Right lobe of liver (tissue), 6 donors: Measurements from ENCODE around the gene MBOAT1. TPM values are rescaled to one million over a fixed set of nuclear protein-coding genes. Genes with fewer than 3 reads are reported as not detected.

Experiments used
- ATAC-seq, 4 donors: fragments of 200-7000 bp; cut with Tn5 transposase; one replicate each; pipeline ENCODE4 v1.9.1; 2020; ENCODE audit warnings: mild to moderate bottlenecking in 4 of 4, moderate library complexity in 4 of 4
- DNase-seq, 3 donors: peaks; one replicate each; pipeline ENCODE4 v3.0.0-alpha.2; 2020
- H3K27ac ChIP-seq, 3 donors: fragments of 200-600 bp; one replicate each; pipeline ENCODE4 v1.8.0; 2022
- H3K27me3 ChIP-seq, 2 donors: fragments of 200-600 bp; one replicate each; pipeline ENCODE4 v1.8.0; 2022
- H3K36me3 ChIP-seq, 4 donors: fragments of 200-600 bp; sonication (generic) in 1 of 4; one replicate each; pipeline versions ENCODE4 v1.5.1 to v1.8.0; 2017 to 2022; ENCODE audit warnings: control low read depth in 1 of 4
- H3K4me1 ChIP-seq, 4 donors: fragments of 200-600 bp; sonication (generic) in 1 of 4; one replicate each; pipeline versions ENCODE4 v1.5.1 to v1.8.0; 2017 to 2022; ENCODE audit warnings: control low read depth in 1 of 4
- H3K4me3 ChIP-seq, 3 donors: fragments of 200-600 bp; one replicate each; pipeline ENCODE4 v1.8.0; 2022
- H3K9me3 ChIP-seq, 4 donors: fragments of 200-600 bp; sonication (generic) in 1 of 4; one replicate each; pipeline versions ENCODE4 v1.5.1 to v1.8.0; 2017 to 2022; ENCODE audit warnings: control low read depth in 1 of 4
- POLR2A ChIP-seq: fragments of 450-650 bp; IDR thresholded peaks from one replicate; pipeline ENCODE4 v1.6.1; 2017; ENCODE audit warnings: antibody characterized with exemption, mild to moderate bottlenecking
- WGBS: methylation state at CpG from one replicate; pipeline ENCODE4 v1.1.6; 2018; ENCODE audit warnings: low coverage, low lambda C conversion rate; ENCODE audit not compliant: insufficient coverage; ENCODE audit errors: missing lambda C conversion rate; 5-methylcytosine and 5-hydroxymethylcytosine counted together
- intact Hi-C, 2 donors: fragments of 100-400 bp; cut with DNase I; formaldehyde crosslinking; loops; one replicate each; pipeline versions ENCODE4 v1.11.2 to v1.14.1; 2022
- total RNA-seq, 6 experiments: library from RNA; depleted of rRNA in 2 of 6; stranded (reverse); fragments of >200 nt in 2 of 6; fragmentation: NEBNext Ultra II Directional in 3 of 6; extraction: Animal tissue kit (Norgen Biotek cat#: 25700) in 3 of 6; gene quantifications; one replicate each; pipeline versions ENCODE4 v1.1.0 to v1.2.4, GENCODE V29; 2016 to 2023
- TF ChIP-seq, protein P1 (sequence below), 4 donors: fragments of 200-600 bp in 3 of 4; fragments of 450-650 bp in 1 of 4; IDR thresholded peaks; one replicate each; pipeline versions ENCODE4 v1.5.1 to v1.8.0; 2016 to 2022; ENCODE audit warnings: antibody characterized with exemption in 4 of 4, mild to moderate bottlenecking in 2 of 4
- donor health status: DM: no; HTN: yes; CAD: no.
- donor health status: DM: no; HTN: no; CAD: no.
- donor health status: DM: no; HTN: no; CAD: no.
- donor health status: DM: no; HTN: yes; CAD: no.
- donor health status: DM: no; HTN: yes; CAD: no.

The MBOAT1 gene
- total RNA-seq, 6 experiments from 2014 or later, result 3.6 to 10.0 (median 5.9) TPM

DNA sequence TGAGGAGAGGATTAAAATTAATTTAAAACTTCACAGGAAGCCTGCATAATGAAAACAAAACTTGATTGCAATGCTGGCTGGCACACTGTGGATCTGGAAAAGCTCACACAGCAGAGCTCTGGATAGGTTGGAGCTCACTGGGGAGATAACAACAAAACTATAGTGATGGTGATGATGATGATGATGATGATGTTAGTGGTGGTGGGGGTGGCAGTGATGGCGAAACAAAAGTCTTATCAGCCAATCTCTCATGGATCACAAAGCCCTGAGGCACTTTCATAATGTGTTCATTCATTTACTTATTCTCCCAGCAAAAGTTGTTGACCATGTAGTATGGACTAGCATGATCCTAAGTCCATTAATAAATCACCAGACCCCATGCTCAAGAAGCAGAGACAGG lies 152.0 kb downstream of the MBOAT1 start:
- intact Hi-C loops, result no loop called here

DNA sequence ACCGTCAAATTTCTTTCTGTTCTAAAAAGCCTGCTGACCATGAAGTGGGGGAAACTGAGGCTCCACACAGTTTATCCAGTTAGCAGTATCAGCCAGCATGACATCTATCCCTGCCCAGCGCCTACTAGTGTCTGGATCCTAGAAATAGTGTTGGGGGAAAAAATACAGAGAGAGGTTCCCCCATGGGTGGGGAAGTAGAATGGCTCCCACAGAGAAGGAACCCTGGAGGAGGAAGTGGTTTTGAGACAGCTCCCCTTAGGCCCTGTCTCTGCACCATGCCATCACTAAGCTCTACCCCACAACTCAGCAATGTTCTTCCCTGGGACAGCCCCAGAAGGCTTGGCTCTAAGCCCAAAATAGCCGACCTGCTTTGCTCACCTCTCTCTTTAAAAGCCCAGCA lies 153.4 kb downstream of the MBOAT1 start:
- 57% methylated on average over 3 of the region's 3 CpGs for WGBS
- H3K27me3 ChIP-seq, result no peaks in the 10 kb centered on the region
- H3K9me3 ChIP-seq, result no peaks in the 10 kb centered on the region
- no peaks in the 10 kb centered on the region for H3K36me3 ChIP-seq
- no peaks in the 10 kb centered on the region for H3K4me1 ChIP-seq
- no peak overlapping the region for H3K4me3 ChIP-seq
- intact Hi-C loops, result no loop called here
- DNase-seq, result no peak
- TF ChIP-seq, protein P1, sequence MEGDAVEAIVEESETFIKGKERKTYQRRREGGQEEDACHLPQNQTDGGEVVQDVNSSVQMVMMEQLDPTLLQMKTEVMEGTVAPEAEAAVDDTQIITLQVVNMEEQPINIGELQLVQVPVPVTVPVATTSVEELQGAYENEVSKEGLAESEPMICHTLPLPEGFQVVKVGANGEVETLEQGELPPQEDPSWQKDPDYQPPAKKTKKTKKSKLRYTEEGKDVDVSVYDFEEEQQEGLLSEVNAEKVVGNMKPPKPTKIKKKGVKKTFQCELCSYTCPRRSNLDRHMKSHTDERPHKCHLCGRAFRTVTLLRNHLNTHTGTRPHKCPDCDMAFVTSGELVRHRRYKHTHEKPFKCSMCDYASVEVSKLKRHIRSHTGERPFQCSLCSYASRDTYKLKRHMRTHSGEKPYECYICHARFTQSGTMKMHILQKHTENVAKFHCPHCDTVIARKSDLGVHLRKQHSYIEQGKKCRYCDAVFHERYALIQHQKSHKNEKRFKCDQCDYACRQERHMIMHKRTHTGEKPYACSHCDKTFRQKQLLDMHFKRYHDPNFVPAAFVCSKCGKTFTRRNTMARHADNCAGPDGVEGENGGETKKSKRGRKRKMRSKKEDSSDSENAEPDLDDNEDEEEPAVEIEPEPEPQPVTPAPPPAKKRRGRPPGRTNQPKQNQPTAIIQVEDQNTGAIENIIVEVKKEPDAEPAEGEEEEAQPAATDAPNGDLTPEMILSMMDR (IDR thresholded peaks at IDR 0.05), result no peak
- TF ChIP-seq POLR2A, result no peak
- H3K27ac ChIP-seq, result no peak overlapping the region
- ATAC-seq, result peak in 2 of 4 donors; percentile 44 to 54

More for the DNA sequence above, 152.0 kb downstream of the MBOAT1 start:
- no CpG with 5 or more reads among the region's 1 CpG for WGBS
- no peaks in the 10 kb centered on the region for H3K4me1 ChIP-seq
- TF ChIP-seq, protein P1 (IDR thresholded peaks at IDR 0.05), result no peak
- TF ChIP-seq POLR2A, result no peak
- DNase-seq (no peak), ATAC-seq (no peak)
- no peaks in the 10 kb centered on the region for H3K27me3 ChIP-seq
- H3K9me3 ChIP-seq, result no peaks in the 10 kb centered on the region
- no peak overlapping the region for H3K4me3 ChIP-seq
- no peaks in the 10 kb centered on the region for H3K36me3 ChIP-seq
- no peak overlapping the region for H3K27ac ChIP-seq

DNA sequence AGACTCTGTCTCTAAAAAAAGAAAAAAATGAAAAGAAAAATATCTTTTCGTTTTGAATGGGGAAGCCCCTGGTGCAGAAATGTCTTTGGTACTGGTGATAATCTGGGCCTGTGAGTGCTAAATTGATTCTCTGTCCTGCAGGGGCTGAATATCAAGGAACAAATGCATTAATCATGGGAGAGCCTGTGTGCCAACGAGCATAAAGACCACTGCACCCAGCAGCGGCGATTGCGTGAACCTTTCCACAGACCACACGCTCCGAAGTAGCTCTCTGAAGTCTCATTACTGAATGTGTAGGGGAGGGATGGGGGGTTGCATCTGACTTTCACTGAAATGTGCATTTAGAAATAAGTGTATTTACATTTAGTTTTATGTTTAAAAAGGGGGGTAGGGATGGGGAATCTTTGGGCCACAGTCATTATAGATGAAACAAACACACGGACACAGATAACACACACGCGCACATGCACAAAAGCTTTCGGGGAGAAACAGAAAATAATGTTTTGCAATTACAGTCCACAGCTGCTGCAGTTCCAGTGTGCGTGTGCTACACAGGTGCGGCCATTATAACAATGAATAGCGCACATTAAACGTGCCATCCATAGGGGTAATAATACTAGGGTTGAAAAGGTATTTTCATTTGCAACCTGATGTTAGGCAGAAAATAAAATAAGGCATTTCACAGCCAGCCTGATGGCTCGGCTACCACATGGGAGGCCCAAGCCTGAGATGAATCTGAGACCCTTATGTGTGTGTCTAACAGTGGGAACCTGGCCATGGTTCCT lies 154.0 kb downstream of the MBOAT1 start:
- no peak for ATAC-seq
- H3K27ac ChIP-seq, result no peak overlapping the region

DNA sequence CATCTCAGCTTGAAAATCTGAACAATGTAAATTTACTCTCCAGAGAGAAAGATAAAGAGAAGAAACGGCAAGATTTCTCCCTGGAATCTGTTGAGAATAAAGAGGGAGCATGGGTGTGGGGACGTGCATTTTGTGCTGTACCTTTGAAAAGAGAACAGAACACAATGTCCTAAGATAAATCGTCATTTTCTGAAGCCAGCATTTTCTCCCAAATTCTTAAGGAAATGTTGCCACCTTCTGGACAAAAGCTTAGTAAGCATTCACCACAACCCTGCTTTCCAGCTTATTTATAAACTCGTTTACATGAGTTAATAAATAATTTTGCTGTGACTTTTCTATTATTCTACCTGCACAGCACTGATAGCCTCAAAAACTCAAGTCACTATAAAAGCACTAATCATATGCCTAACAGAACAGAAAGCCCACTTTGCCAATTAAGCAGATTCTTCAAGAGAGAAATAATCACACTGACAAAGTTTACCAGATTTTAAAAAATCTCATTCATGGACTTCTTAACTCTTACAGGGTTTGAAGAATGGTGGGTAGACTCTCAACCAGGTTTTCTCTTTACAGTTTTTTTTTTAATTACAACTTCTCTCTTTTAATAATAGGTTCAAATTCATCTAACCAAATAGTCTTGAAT lies 155.8 kb downstream of the MBOAT1 start:
- H3K4me1 ChIP-seq, result no peaks in the 10 kb centered on the region
- intact Hi-C loops, result no loop called here
- DNase-seq (no peak), ATAC-seq (peak; percentile 43 to 65 (median 61))
- 2% methylated on average over 4 of the region's 4 CpGs for WGBS
- no peak overlapping the region for H3K27ac ChIP-seq
- no peak overlapping the region for H3K4me3 ChIP-seq
- H3K9me3 ChIP-seq, result no peaks in the 10 kb centered on the region
- no peaks in the 10 kb centered on the region for H3K36me3 ChIP-seq
- TF ChIP-seq POLR2A, result no peak
- TF ChIP-seq, protein P1 (IDR thresholded peaks at IDR 0.05), result peak; percentile 41 to 52 (median 48)
- H3K27me3 ChIP-seq, result no peaks in the 10 kb centered on the region

More for the DNA sequence above, 154.0 kb downstream of the MBOAT1 start:
- TF ChIP-seq, protein P1 (IDR thresholded peaks at IDR 0.05), result no peak
- no peak for TF ChIP-seq POLR2A
- intact Hi-C loops, result no loop called here
- Histone ChIP-seq H3K9me3 (no peaks in the 10 kb centered on the region), H3K36me3 (no peaks in the 10 kb centered on the region), H3K4me3 (no peak overlapping the region), H3K27me3 (no peaks in the 10 kb centered on the region), H3K4me1 (no peaks in the 10 kb centered on the region)
- no peak for DNase-seq
- 79% methylated on average over 16 of the region's 16 CpGs for WGBS
